HepG2 (cell line): ENCODE measurements around the gene TMCO4. TPM values are rescaled to one million over a fixed set of nuclear protein-coding genes. Genes with fewer than 3 reads are reported as not detected.

Experiments
- ATRX ChIP-seq: sonication (generic); formaldehyde crosslinking; IDR thresholded peaks from 2 replicates; pipeline ENCODE4 v1.4.0; 2020; ENCODE audit warnings: missing genetic modification reagents, borderline replicate concordance
- FLYWCH1 ChIP-seq: sonication (generic); formaldehyde crosslinking; IDR thresholded peaks from 2 replicates; pipeline ENCODE4 v1.8.1; 2023; ENCODE audit warnings: mild to moderate bottlenecking, missing genetic modification reagents
- JUNB ChIP-seq: sonication (generic); formaldehyde crosslinking; IDR thresholded peaks from 2 replicates; pipeline ENCODE4 v1.8.0; 2022; ENCODE audit warnings: missing genetic modification reagents, mild to moderate bottlenecking, borderline replicate concordance
- MLLT10 ChIP-seq: sonication (generic); formaldehyde crosslinking; IDR thresholded peaks from 2 replicates; pipeline ENCODE4 v1.4.0; 2020; ENCODE audit warnings: missing genetic modification reagents
- MTA3 ChIP-seq: sonication (generic); formaldehyde crosslinking; IDR thresholded peaks from 2 replicates; pipeline ENCODE4 v1.4.0; 2020; ENCODE audit warnings: missing genetic modification reagents
- NAIF1 ChIP-seq: sonication (generic); formaldehyde crosslinking; IDR thresholded peaks from 2 replicates; pipeline ENCODE4 v1.5.0; 2020; ENCODE audit warnings: mild to moderate bottlenecking, missing genetic modification reagents, borderline replicate concordance
- NFIB ChIP-seq: sonication (generic); formaldehyde crosslinking; IDR thresholded peaks from 2 replicates; pipeline ENCODE4 v1.9.0; 2021; ENCODE audit warnings: missing genetic modification reagents, mild to moderate bottlenecking, borderline replicate concordance
- NFIC ChIP-seq: IDR thresholded peaks from 2 replicates; pipeline ENCODE4 v1.6.1; 2012; ENCODE audit warnings: mild to moderate bottlenecking, low read length, inconsistent platforms
- PLRG1 ChIP-seq: fragments of 450-650 bp; conservative IDR thresholded peaks from 2 replicates; pipeline ENCODE4 v1.6.1; 2016
- SPEN ChIP-seq: sonication (generic); formaldehyde crosslinking; IDR thresholded peaks from 2 replicates; pipeline ENCODE4 v1.5.1; 2020; ENCODE audit warnings: low read depth, mild to moderate bottlenecking, missing genetic modification reagents
- TRIM24 ChIP-seq: sonication (generic); formaldehyde crosslinking; IDR thresholded peaks from 2 replicates; pipeline ENCODE4 v1.8.0; 2022; ENCODE audit warnings: mild to moderate bottlenecking, missing genetic modification reagents
- XBP1 ChIP-seq: sonication (generic); formaldehyde crosslinking; IDR thresholded peaks from 2 replicates; pipeline ENCODE4 v1.5.0; 2020; ENCODE audit warnings: missing genetic modification reagents
- ZBTB7A ChIP-seq: sonication (generic); formaldehyde crosslinking; IDR thresholded peaks from 2 replicates; pipeline ENCODE4 v1.8.0; 2022; ENCODE audit warnings: mild to moderate bottlenecking, missing genetic modification reagents
- ZBTB8A ChIP-seq: sonication (generic); formaldehyde crosslinking; IDR thresholded peaks from 2 replicates; pipeline ENCODE4 v1.4.0; 2020; ENCODE audit warnings: mild to moderate bottlenecking, low read depth, missing genetic modification reagents, borderline replicate concordance
- ZIK1 ChIP-seq: sonication (generic); formaldehyde crosslinking; IDR thresholded peaks from 2 replicates; pipeline ENCODE4 v1.5.0; 2020; ENCODE audit warnings: mild to moderate bottlenecking, low read depth, missing genetic modification reagents, borderline replicate concordance
- ZKSCAN8 ChIP-seq: IDR thresholded peaks from 2 replicates; pipeline ENCODE4 v1.6.1; 2016; ENCODE audit warnings: borderline replicate concordance, missing genetic modification reagents, missing compliant biosample characterization
- ZNF317 ChIP-seq: sonication (generic); formaldehyde crosslinking; IDR thresholded peaks from 2 replicates; pipeline ENCODE4 v1.5.0; 2020; ENCODE audit warnings: mild to moderate bottlenecking, missing genetic modification reagents
- ZNF335 ChIP-seq: sonication (generic); formaldehyde crosslinking; IDR thresholded peaks from 2 replicates; pipeline ENCODE4 v1.4.0; 2020; ENCODE audit warnings: missing genetic modification reagents
- ZNF337 ChIP-seq: sonication (generic); formaldehyde crosslinking; IDR thresholded peaks from 2 replicates; pipeline ENCODE4 v1.5.1; 2020; ENCODE audit warnings: missing genetic modification reagents, low read depth, mild to moderate bottlenecking, borderline replicate concordance
- ZNF557 ChIP-seq: sonication (generic); formaldehyde crosslinking; IDR thresholded peaks from 2 replicates; pipeline ENCODE4 v1.4.0; 2020; ENCODE audit warnings: missing genetic modification reagents
- ZNF883 ChIP-seq: sonication (generic); formaldehyde crosslinking; IDR thresholded peaks from 2 replicates; pipeline ENCODE4 v1.5.1; 2020; ENCODE audit warnings: mild to moderate bottlenecking, missing genetic modification reagents; ENCODE audit errors: not compliant biosample characterization
- polyA plus RNA-seq, 8 experiments: library from polyadenylated mRNA; depleted of rRNA in 3 of 8; stranded (reverse) in 7 of 8; unstranded in 1 of 8; fragments of >200 nt; fragmentation: Illumina TruSeq in 4 of 8; extraction: Trizol in 4 of 8; gene quantifications; 2 replicates each; pipeline versions ENCODE4 v1.2.1 to v1.2.3, GENCODE V29; 2011 to 2016; ENCODE audit warnings: low read depth in 4 of 8, missing spikeins in 1 of 8, mixed read lengths in 1 of 8; ENCODE audit not compliant: insufficient read depth in 1 of 8
- total RNA-seq, 5 experiments: library from RNA; depleted of rRNA; stranded (reverse); fragments of >200 nt; fragmentation: Illumina TruSeq; extraction: Trizol; gene quantifications; 2 replicates each; pipeline ENCODE4 v1.2.3, GENCODE V29; 2016; ENCODE audit warnings: low read depth in 1 of 5
- TF ChIP-seq, protein P1 (sequence below): IDR thresholded peaks from 2 replicates; pipeline ENCODE4 v1.6.1; 2016
- TF ChIP-seq, protein P2 (sequence below): sonication (generic); formaldehyde crosslinking; IDR thresholded peaks from 2 replicates; pipeline ENCODE4 v1.4.0; 2020; ENCODE audit warnings: missing genetic modification reagents
- TF ChIP-seq, protein P3 (sequence below): sonication (generic); formaldehyde crosslinking; IDR thresholded peaks from 2 replicates; pipeline ENCODE4 v1.5.0; 2020; ENCODE audit warnings: missing genetic modification reagents
- TF ChIP-seq, protein P4 (sequence below): sonication (generic); formaldehyde crosslinking; IDR thresholded peaks from 2 replicates; pipeline ENCODE4 v1.4.0; 2020; ENCODE audit warnings: missing genetic modification reagents

TMCO4 gene
- total and polyA plus RNA-seq, 2 of the 13 experiments (the other 11 are each of a cell fraction or from before 2014, with no cell fraction given), result 2.1 to 4.1 TPM

DNA sequence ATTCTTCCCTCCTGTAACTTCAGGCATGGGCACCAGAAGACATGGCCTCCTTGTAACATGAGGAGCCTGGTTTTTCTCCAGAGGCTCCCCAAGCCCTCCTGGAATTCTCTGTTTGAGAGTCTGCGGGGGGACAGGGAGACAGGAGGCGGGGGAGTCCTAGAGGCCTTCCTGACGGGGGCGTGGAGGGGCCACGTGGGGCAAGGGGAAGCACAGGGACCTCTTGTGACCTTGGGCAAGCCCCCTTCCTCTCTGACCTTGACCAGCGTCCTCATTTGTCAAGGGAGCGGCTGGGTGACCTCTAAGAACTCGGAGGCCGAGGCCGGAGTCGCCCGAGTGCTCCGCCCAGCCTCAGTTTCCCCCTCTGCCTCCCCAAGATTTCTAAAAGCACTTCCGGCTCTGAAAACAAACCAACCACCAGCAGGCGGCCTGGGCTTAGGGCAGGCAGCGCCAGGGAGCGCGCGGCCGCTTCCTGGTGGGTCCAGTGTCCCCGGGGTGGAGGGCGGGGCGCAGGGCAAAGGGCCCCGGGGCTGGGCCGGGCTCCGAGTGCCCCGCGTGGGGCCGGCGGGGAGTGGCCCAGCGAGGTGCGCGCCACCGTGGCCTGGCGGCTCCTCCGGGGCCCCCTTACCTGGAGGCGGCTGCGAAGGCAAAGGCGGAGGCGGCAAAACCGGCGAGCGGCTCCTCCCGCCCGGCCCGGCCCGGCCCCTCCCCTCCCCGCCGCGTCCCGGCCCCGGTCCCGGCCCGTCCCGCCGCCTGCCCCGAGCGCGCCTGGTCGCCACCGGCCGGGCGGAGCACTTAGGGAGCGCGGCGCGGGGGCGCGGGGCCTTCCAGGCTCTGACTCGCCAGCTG, at the start of gene TMCO4 (continued):
- TF ChIP-seq TRIM24 (CRISPR knock-in tag) (no peak), ZBTB7A (no peak), JUNB (CRISPR knock-in tag) (no peak), ZIK1 (no peak), ZNF557 (CRISPR knock-in tag) (no peak), XBP1 (no peak), ZBTB8A (CRISPR knock-in tag) (no peak), NFIB (CRISPR knock-in tag) (no peak), ZKSCAN8 (no peak), NAIF1 (no peak), NFIC (no peak), PLRG1 (no peak), ZNF317 (no peak), SPEN (CRISPR knock-in tag) (no peak; the same call in 1 of the 2 replicates), ATRX (CRISPR knock-in tag) (no peak), ZNF883 (CRISPR knock-in tag) (no peak), MTA3 (CRISPR knock-in tag) (no peak), ZNF337 (CRISPR knock-in tag) (no peak), MLLT10 (no peak), FLYWCH1 (CRISPR knock-in tag) (no peak), ZNF335 (CRISPR knock-in tag) (peak; percentile 25; the same call in 1 of the 2 replicates)
- TF ChIP-seq, protein P1, sequence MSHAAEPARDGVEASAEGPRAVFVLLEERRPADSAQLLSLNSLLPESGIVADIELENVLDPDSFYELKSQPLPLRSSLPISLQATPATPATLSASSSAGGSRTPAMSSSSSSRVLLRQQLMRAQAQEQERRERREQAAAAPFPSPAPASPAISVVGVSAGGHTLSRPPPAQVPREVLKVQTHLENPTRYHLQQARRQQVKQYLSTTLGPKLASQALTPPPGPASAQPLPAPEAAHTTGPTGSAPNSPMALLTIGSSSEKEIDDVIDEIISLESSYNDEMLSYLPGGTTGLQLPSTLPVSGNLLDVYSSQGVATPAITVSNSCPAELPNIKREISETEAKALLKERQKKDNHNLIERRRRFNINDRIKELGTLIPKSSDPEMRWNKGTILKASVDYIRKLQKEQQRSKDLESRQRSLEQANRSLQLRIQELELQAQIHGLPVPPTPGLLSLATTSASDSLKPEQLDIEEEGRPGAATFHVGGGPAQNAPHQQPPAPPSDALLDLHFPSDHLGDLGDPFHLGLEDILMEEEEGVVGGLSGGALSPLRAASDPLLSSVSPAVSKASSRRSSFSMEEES (CRISPR knock-in tag), result no peak
- TF ChIP-seq, protein P2, sequence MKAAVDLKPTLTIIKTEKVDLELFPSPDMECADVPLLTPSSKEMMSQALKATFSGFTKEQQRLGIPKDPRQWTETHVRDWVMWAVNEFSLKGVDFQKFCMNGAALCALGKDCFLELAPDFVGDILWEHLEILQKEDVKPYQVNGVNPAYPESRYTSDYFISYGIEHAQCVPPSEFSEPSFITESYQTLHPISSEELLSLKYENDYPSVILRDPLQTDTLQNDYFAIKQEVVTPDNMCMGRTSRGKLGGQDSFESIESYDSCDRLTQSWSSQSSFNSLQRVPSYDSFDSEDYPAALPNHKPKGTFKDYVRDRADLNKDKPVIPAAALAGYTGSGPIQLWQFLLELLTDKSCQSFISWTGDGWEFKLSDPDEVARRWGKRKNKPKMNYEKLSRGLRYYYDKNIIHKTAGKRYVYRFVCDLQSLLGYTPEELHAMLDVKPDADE (CRISPR knock-in tag), result no peak
- TF ChIP-seq, protein P3, sequence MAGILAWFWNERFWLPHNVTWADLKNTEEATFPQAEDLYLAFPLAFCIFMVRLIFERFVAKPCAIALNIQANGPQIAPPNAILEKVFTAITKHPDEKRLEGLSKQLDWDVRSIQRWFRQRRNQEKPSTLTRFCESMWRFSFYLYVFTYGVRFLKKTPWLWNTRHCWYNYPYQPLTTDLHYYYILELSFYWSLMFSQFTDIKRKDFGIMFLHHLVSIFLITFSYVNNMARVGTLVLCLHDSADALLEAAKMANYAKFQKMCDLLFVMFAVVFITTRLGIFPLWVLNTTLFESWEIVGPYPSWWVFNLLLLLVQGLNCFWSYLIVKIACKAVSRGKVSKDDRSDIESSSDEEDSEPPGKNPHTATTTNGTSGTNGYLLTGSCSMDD (CRISPR knock-in tag), result no peak
- TF ChIP-seq, protein P4, sequence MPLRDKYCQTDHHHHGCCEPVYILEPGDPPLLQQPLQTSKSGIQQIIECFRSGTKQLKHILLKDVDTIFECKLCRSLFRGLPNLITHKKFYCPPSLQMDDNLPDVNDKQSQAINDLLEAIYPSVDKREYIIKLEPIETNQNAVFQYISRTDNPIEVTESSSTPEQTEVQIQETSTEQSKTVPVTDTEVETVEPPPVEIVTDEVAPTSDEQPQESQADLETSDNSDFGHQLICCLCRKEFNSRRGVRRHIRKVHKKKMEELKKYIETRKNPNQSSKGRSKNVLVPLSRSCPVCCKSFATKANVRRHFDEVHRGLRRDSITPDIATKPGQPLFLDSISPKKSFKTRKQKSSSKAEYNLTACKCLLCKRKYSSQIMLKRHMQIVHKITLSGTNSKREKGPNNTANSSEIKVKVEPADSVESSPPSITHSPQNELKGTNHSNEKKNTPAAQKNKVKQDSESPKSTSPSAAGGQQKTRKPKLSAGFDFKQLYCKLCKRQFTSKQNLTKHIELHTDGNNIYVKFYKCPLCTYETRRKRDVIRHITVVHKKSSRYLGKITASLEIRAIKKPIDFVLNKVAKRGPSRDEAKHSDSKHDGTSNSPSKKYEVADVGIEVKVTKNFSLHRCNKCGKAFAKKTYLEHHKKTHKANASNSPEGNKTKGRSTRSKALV (CRISPR knock-in tag), result no peak; the same call in 1 of the 2 replicates
